ENCODE measurements around the gene RETREG3. TPM values are rescaled to one million over a fixed set of nuclear protein-coding genes. Genes with fewer than 3 reads are reported as not detected.

The RETREG3 gene
- total and polyA plus RNA-seq, 9 of the 15 experiments (the other 6 are each of a cell fraction or from before 2014, with no cell fraction given) = 4.1 to 39.0 (median 16.9) TPM

DNA sequence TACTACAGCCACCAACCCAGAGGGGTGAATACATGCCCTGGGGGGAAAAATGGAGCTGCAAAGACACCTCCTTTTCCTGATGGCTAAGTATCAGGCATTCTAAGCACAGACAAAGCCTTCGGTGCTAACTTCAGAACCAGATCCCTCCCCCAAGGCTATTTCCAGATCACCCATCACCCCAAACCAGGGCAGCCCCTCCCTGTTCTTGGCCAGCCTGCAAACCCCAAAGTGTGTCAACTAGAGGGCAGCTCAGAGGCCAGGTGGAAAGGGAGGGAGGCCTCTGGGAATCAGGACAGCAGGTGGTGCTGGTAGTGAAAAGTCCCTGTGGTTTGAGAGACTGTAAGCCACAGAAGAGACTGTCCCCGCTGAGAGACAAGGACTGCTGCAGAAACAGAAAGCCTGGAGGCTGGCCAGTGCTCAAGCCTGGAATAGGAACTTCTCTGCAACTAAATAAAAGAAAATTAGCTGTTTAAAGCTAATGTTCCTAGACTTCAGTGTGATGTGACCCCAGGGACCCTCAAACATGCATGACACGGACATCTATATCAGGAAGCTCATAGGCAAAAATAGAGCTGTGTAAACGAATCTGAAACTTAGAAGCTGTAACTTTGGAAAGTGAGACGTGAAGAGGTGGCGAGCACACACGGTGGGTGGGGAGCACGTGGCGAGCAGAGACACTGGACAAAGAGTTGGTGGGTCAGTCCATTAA, 9.4 kb upstream of the RETREG3 start (continued):
- TF ChIP-seq GATAD2A (IDR thresholded peaks at IDR 0.05) (peak; percentile 68), MYC (IDR thresholded peaks at IDR 0.05; ENCODE audit: low read depth, low read length) (0 out of 2 replicates have a peak, but pooled peaks have one; percentile 30), MYC (CRISPR knock-in tag; IDR thresholded peaks at IDR 0.05; ENCODE audit: borderline replicate concordance, low read depth) (no peak), KLF16 (IDR thresholded peaks at IDR 0.05) (peak; percentile 52; the same call in 1 of the 2 replicates), ADNP (tag; IDR thresholded peaks at IDR 0.05) (no peak), ZNF133 (CRISPR knock-in tag; IDR thresholded peaks at IDR 0.05) (no peak)
- TF ChIP-seq, protein P1, sequence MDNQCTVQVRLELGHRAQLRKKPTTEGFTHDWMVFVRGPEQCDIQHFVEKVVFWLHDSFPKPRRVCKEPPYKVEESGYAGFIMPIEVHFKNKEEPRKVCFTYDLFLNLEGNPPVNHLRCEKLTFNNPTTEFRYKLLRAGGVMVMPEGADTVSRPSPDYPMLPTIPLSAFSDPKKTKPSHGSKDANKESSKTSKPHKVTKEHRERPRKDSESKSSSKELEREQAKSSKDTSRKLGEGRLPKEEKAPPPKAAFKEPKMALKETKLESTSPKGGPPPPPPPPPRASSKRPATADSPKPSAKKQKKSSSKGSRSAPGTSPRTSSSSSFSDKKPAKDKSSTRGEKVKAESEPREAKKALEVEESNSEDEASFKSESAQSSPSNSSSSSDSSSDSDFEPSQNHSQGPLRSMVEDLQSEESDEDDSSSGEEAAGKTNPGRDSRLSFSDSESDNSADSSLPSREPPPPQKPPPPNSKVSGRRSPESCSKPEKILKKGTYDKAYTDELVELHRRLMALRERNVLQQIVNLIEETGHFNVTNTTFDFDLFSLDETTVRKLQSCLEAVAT (IDR thresholded peaks at IDR 0.05) = peak; percentile 66 to 90
- TF ChIP-seq, protein P2, sequence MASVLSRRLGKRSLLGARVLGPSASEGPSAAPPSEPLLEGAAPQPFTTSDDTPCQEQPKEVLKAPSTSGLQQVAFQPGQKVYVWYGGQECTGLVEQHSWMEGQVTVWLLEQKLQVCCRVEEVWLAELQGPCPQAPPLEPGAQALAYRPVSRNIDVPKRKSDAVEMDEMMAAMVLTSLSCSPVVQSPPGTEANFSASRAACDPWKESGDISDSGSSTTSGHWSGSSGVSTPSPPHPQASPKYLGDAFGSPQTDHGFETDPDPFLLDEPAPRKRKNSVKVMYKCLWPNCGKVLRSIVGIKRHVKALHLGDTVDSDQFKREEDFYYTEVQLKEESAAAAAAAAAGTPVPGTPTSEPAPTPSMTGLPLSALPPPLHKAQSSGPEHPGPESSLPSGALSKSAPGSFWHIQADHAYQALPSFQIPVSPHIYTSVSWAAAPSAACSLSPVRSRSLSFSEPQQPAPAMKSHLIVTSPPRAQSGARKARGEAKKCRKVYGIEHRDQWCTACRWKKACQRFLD (CRISPR knock-in tag; IDR thresholded peaks at IDR 0.05) = peak; percentile 73; the same call in 1 of the 2 replicates
- TF ChIP-seq, protein P3, sequence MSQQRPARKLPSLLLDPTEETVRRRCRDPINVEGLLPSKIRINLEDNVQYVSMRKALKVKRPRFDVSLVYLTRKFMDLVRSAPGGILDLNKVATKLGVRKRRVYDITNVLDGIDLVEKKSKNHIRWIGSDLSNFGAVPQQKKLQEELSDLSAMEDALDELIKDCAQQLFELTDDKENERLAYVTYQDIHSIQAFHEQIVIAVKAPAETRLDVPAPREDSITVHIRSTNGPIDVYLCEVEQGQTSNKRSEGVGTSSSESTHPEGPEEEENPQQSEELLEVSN (IDR thresholded peaks at IDR 0.05; ENCODE audit: borderline replicate concordance in 1 of 2, extremely low read depth in 1 of 2, insufficient read depth in 1 of 2, insufficient read length in 1 of 2, low read depth in 1 of 2, low read length in 1 of 2, poor library complexity in 1 of 2, severe bottlenecking in 1 of 2) = peak in 1 of 2 experiments; percentile 18
- TF ChIP-seq, protein P4, sequence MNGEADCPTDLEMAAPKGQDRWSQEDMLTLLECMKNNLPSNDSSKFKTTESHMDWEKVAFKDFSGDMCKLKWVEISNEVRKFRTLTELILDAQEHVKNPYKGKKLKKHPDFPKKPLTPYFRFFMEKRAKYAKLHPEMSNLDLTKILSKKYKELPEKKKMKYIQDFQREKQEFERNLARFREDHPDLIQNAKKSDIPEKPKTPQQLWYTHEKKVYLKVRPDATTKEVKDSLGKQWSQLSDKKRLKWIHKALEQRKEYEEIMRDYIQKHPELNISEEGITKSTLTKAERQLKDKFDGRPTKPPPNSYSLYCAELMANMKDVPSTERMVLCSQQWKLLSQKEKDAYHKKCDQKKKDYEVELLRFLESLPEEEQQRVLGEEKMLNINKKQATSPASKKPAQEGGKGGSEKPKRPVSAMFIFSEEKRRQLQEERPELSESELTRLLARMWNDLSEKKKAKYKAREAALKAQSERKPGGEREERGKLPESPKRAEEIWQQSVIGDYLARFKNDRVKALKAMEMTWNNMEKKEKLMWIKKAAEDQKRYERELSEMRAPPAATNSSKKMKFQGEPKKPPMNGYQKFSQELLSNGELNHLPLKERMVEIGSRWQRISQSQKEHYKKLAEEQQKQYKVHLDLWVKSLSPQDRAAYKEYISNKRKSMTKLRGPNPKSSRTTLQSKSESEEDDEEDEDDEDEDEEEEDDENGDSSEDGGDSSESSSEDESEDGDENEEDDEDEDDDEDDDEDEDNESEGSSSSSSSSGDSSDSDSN (IDR thresholded peaks at IDR 0.05; ENCODE audit: borderline replicate concordance in 1 of 2, low read depth in 2 of 2, low read length in 2 of 2) = 0 out of 4 replicates have a peak, but pooled peaks of 1 of the 2 experiments have one; percentile 38
